Hippocampal formation (tissue), 2 donors: ENCODE data around the gene KCNK13.

Experiments
- DNase-seq, 2 donors: peaks; one replicate each; lab custom pipeline; 2025; lab: John Stamatoyannopoulos, UW

The KCNK13 gene

DNA sequence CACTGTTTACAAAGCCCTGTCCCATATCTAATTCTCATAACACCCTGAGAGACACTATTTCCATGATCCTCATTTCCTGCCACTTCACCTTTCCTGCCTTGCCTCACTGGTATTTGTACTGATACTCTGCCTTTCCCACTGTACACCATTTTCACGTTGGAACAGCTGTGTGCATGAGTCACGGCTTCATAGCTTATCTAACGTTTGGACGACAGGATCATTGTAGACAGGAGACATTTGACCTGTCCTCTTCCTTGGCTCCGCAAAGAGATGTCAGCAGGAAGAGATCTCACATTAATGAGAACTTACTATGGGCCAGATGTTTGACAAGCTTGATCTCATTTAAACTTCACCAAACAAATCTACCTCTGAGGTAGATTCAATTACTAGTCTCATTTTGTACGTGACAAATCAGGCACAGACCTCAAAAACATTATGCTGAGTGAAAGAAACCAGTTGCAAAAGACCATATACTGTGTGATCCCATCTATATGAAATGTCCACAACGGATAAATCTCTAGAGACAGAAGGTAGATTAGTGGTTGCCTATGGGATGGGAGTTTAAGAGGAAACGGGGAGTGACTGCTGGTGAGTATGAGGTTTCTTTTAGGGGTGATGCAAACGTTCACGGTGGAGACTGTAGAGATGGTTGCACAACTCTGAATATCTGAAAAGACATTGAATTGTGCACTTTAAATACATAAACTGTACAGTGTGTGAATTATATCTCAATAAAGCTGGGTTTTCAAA is 71.2 kb downstream of the KCNK13 start:
- DNase-seq = no peak

DNA sequence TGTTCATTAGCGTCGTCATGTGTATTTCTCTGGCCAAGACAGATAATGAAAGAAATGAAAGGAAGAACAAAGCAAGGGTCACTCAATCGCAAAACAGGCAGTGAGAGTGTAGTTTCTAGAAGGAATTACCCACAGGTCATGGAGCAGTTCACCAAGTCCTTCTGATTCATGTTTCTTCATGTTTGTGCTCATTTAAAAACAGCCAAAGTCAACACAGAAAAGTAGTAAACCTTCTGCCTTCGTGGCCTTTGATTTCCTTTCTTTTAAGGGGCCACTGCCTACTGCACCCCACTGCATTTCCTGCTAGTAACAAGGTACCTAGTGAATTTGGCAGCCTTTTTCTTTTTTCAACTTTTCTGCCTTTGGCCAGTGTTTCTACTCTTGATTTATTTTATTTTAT is 75.1 kb downstream of the KCNK13 start:
- DNase-seq = no peak

DNA sequence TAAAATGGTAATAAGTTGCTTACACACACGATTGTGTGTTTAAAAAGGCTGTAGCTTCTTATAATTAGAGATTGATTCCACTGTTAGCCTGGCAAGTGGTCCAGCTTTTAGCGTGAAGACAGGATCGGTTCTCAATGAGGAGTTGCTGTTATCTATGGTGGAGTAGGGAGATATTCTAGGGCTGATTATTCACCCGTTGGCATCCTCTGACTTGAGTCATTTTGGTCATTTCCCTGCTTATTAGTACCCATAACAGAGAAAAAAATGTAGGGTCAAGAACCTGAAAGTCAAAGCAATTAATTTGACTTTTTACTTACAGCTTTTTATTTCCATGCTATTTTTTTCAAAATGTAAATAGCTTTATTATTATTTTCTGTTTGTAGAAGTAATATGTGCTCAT is 76.0 kb downstream of the KCNK13 start:
- DNase-seq = no peak

DNA sequence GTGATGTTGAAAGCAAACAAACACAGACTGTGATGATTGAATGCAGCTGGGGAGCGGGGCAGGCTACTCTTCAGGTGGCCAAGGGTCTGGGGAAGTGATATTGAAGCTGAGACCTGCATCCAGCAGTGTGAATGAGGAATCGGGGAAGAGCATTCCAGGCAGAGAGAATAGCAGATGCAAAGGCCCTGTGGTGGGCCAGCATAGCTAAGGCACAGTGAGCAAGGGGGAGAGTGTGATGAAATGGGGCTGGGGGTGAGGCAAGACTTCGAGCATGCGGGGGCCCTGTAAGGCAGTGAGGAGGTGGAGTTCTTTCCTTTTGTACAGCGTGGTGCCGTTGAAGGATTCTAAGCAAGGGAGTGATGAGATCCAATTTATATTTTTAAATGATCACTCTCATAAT is 77.4 kb downstream of the KCNK13 start:
- no peak for DNase-seq

DNA sequence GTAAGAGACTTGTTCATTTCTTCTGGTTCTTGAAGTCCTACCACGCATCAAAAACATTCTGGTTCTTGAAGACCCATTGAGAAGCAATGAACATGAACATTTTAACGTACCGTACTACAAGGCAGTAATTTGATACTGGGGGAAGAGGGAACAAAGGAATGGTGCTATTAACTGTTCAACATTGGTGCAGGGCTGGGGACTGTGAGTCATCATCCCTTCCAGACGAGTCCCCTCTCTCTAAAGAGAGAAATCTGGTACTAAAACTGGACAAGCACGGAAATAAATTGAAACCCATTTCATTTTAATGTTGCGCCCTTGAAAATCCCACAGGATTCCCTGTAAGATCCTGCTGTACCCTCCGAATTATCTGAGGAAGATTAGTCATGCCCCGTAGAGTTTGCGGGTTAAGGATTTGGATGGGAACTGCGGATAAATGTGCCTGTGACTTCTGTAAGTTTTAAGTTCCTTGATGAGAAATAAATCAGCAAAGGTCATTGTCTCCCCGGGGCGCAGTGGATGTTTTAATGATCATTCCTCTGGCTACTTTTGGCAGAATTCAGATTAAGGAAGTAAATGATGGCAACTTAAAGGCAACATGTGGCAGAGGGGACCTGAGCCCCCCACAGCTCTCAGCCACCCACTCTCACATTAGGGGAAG is 78.6 kb downstream of the KCNK13 start:
- DNase-seq = no peak

DNA sequence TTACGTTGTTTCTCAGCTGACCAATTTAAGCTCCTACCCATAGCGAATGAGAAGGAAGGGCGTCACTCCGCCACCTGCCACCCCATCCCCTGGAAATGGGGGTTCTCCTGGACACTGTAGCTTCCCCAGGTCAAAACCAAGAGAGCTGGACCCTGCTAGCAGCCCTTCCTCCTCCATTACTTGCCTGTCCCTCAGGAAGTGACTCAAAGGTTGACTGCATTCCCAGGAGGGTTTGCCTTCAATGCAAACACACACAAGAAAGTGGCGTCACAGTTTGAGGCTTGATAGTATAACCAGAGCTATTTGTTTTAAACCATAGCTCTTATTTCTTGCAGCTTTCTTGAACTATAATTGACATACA is 79.1 kb downstream of the KCNK13 start:
- DNase-seq = no peak

DNA sequence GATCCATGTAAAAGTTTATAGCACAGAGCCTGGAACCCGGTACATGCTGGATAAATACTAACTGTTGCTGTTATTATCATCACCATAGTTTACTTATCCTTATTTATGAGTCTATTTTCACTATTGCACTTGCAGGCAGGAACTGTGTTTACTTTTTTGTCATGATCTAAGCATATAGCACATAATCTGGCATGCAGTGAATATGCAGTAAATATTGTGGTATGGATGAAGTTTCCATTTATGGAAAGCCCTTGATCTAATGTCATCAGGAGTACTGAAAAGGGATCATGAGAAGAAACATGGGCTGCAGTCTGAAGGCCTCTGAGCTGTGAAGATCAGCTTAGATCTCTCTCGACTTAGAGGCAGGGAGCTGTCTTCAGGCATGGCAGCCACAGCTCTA is 91.6 kb downstream of the KCNK13 start:
- DNase-seq = no peak

DNA sequence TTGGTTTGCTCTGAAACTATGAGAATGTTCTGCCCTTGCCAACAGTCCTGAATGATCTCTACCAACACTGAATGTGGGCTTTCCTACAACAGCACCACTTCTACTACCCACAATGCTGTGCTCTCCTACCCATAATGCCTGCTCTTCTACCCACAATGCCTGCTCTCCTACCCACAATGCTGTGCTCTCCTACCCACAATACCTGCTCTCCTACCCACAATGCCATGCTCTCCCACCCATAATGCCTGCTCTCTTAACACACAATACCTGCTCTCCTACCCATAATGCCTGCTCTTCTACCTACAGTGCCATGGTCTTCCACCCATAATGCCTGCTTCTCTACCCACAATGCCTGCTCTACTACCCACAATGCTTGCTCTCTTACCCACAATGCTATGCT is 92.3 kb downstream of the KCNK13 start:
- no peak for DNase-seq

DNA sequence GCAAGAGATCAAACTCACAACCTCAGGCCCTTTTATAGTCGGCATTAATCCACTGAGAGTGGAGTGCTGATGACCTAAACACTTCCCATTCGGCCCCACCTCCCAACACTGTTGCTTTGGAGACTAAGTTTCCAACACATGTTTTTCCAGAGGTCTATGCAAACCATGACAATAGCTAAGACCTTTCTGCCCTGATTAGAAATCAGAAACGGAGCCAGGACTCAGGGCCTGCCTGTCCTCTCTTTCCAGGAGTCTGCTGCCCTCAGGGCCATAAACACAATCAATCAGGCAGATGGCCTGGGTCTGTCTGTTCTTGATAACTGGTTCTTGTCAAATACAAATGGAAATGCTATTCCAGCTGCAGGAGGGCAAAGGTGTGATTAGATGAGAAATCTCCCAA is 97.4 kb downstream of the KCNK13 start:
- DNase-seq = no peak

DNA sequence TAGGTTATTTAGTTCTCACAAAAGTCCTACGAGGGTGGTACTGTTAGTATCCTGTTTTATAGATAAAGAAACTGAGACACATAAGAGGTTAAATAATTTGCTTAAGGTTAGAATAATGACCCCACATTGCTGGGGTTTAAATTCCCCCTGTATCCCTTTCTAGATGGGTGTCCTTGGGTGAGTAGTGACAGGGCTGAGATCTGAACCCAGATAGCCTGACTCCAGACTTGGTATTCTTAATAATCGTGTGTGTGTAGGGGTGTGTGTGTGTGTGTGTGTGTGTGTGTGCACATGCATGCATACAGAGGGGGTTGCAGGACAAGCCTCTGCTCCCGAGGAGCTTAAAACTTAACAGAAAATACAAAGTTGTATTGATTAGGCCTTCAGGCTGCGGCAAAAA is 97.9 kb downstream of the KCNK13 start:
- no peak for DNase-seq

DNA sequence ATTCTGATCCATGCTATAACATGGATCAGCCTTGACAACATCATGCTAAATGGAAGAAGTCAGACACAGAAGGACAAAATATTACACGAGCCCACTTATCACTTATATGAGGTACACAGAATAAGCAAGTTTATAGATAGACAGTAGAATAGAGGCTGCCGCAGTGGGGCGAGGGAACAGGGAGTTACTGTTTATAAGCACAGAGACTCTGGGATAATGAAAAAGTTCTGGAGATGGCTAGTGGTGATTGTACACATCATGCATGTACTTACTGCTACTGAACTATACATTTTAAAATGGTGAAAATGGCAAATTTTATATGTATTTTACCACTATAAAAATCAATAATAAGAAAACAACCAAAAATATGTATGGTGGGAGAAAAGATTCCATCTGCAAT is 99.3 kb downstream of the KCNK13 start:
- no peak for DNase-seq

DNA sequence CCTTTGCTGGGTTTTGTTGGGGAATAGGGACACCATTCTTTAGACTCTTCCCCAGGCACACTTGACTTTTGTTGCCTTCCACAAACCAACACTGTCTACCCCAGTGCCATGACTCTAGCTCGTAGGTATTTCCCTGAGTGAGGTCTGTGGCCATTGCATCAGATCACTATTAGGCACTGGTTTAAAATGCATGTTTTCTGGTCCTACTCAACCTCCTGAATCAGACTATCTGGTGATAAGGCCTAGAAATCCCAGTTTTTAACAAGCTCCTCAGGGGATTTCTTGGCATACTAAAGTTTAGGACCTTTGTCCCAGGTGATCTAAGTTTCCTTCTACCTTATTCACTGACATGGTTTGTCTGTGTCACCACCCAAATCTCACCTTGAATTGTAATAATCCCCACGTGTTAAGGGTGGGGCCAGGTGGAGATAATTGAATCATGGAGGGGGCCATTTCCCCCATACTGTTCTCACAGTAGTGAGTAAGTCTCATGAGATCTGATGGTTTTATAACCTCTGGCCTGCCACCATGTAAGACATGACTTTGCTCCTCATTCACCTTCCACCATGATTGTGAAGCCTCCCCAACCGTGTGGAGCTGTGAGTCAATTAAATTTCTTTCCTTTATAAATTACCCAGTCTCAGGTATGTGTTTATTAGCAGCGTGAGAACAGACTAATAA is 106.8 kb downstream of the KCNK13 start:
- DNase-seq = no peak

DNA sequence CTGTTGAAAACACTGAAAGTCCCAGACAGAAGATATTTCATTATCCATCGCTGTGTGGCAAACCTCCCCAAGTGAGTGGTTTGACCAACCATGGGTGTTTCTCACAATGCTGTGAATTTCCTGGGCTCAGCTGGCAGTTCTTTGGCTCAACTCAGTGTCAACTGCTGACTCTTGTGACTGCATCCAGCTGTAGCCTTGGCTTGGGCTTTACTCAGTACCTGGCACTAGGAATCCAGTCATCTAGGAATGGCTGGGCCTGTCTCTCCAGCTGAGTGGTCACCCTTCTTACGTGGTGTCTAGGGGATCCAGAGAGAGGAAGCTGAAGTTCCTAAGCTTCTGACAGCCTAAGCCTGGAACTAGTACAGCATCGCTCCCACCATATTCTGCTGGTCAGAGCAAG is 113.8 kb downstream of the KCNK13 start:
- no peak for DNase-seq

DNA sequence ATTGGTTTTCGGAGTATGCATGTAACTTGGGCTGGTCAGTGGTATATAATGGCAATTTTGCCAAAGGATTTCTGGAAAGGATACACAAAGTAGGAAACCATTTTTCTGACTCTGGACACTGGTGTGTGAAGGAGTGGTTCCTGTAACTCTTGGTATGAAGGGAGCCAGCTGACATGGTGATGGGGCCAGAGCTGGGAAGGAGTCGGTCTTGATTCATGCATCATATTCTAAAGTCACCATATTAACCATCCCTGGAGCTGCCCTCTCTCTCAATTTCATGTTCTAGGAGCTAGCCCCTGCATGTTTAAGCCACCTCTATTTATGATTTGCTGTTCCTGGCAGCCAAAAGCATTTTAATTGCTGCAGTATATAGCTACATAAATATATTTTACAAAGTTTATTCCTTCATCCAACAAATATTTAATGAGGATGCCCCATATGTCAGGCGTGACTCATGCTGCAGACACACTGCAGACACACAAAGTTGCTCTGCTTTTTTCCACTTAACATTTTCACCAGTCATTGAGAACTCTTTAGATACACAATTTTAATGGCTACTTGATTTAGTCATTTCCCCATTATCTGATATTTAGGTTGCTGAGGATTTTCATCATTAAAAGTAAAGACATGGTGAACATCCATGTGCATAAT is 115.9 kb downstream of the KCNK13 start:
- DNase-seq = no peak

DNA sequence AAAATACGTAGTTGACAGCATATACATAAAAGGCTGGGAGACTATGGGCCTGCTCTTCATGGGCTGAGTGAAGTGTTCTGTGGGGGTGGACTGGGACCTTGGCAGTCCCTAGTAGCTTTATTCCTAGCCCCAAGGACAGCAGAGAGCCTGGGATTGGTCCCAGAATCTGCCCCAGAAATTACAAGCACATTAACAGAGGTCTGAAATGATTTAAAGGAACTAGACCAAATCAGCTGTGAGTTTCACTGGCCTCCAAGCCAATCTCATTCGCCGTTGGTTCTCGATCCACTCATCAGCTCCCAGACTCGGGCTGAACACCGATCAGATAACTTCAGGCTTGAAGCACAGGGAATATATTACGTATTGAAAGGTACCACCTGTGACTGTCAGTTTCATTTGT is 117.6 kb downstream of the KCNK13 start:
- DNase-seq = no peak

DNA sequence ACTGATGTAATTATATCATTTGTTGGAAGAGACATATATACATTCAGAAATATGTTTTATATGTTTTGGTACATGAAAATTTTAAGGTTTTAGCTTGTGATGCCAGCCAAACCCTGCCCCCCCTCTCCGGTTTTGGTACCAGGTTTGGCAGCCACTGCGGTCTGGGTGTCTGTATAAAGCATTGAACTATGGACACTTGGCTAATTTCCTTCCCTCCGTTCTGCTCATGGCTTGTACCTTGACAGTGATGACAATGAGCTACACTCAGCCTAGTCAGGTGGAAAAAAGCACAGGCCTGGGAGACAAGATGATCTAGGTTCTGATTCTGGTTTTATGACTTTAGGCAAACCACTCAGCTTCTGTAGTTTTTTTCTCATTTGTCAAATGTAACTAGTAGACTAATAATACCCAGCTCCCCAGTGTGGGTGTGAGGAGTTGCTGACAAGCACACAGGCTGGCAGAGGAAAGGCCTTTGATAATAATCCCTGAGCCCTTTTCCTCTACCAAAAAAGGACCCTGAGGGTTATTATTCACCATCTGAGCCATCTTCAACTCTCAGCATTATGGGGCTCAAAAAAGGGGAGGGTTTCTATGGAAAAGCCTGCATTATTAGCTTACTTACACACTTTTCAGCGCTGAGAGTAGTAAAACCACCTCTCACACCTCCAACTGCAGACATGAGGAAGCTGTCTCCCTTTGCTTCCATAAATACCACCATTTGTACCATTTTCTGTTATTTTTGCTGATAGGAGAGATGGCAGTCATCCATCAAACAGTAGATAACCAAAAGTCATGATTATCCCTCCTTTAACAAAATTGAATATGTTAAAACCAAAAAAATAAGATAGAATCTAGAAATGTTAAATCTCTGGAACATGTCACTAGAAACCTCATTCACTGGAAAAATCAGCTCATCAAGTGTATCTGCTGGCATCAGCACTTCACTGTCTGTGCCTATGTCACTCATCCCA is 118.3 kb downstream of the KCNK13 start:
- DNase-seq = no peak

DNA sequence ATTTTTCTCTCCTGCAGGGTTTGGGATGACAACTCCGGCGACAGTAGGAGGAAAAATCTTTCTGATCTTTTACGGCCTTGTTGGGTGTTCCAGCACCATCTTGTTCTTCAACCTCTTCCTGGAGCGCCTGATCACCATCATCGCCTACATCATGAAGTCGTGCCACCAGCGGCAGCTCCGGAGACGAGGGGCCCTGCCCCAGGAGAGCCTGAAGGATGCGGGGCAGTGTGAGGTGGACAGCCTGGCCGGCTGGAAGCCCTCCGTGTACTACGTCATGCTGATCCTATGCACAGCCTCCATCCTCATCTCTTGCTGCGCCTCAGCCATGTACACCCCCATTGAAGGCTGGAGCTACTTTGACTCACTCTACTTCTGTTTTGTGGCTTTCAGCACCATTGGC is 122.3 kb downstream of the KCNK13 start:
- no peak for DNase-seq

DNA sequence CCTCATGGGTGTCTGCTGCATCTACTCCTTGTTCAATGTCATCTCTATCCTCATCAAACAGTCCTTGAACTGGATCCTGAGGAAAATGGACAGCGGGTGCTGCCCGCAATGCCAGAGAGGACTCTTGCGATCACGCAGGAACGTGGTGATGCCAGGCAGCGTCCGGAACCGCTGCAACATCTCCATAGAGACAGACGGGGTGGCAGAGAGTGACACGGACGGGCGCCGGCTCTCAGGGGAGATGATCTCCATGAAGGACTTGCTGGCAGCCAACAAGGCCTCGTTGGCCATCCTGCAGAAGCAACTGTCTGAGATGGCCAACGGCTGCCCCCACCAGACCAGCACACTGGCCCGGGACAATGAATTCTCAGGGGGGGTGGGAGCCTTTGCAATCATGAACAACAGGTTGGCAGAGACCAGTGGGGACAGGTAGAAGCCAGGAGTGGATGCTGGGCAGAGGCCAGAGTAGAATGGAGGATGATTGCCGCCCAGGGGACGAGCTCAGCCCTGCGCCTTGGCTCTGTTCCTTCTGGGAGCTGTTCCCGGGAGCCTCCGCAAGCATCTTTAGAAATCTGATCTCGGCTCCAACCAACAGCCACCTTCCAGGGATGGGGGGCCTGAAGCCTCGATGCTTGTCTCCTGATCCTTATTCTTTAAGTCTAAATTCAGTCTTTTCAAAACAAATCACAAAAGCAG is 122.9 kb downstream of the KCNK13 start:
- no peak for DNase-seq

DNA sequence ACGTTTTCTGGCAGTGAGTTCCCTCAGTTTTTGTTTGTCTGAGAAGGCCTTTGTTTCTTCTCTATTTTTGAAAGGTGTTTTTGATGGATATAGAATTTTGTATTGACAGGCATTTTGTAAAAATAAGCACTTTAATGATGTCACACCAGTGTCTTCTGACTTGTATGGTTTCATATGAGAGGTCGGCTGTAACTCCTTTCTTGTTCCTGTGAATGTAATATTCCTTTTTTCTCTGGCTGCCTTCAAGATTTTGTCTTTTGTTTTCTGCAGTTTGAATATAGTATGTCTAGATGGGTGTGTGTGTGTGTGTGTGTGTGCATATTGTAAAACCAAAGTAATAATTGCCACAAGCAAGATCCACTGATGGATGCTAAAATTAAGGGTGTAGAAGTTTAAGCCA is 126.8 kb downstream of the KCNK13 start:
- DNase-seq = no peak

DNA sequence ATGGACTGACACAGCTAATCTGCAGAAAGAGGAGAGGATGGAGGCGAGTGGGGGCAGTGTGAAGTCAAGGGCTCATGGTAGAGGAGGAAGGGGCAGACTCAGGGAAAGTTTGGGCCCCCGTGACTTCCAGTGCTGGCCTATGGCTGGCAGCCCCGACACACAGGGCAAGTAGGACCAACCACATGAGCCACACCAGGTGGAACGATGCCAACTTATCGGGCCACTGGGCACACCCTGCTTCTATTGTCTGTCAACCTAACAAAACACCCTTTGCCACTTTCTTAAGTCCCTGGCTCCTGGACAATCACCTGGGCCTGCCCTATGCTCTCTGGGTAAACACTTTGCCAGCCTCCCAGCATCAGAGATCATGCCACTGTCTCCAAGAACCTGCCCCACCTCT is 129.4 kb downstream of the KCNK13 start:
- no peak for DNase-seq

DNA sequence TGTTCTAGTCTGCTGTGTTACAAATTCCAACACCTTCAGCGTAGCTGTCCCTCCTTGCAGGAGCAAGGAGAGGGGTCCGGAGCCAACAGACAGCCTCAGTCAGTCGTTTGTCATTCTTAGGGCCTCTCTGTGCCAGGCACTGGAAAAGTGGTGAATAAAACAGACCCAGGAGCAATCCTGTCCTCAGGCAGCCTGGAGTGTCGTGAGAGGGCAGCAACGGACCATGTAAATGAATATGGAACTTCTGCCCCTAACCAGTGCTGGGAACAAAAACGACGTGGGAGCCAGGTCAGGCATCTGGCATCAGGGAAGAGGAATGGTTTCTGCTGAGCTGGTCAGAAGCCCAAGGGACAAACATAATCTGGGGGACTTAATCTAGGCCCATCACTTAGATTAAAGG is 129.8 kb downstream of the KCNK13 start:
- no peak for DNase-seq
